Activated CD4-positive, alpha-beta T cell treated with anti-CD3 and anti-CD28 coated beads for 24 hours (primary cell): ENCODE data around the gene PPP1R12A.

ENCODE experiments used
- DNase-seq, 2 donors: peaks; one replicate each; pipeline ENCODE4 v3.0.0-alpha.2; 2020; ENCODE audit warnings: low read depth in 2 of 2

The PPP1R12A gene

GRCh38 chr12:79769189-79769859 is 165.6 kb downstream of the PPP1R12A start:
- no peak for DNase-seq

DNA sequence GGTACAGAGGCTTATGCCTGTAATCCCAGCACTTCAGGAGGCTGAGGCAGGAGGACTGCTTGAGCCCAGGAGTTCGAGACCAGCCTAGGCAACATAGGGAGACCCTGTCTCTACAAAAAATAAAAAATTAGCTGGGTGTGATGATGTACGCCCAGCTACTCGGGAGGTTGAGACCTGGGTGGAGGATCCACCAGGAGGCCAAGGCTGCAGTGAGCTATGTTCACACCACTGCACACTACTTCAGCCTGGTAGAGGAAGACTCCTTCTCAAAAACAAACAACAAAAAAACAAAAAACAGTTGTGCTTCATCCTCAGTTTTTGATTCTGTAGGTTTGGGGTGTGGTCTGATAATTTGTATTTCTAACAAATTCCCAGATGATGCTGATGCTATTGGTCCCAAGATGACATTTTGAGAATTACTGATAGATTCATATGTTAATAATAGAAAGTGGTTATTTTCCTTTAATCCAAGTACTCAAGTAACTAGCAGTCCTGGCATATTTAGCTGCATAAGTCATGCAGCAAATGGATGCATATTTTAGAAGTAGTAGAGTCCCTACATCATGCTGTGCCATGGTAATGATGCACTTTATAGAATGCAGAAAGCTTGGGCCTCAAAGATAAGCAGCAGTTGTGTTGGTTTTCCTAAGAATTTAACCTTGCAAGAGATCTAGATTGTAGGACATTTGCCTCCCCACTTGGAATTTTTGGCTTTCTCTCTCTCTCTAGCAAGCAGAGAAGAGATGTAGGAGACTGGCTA is 168.0 kb downstream of the PPP1R12A start:
- no peak for DNase-seq

GRCh38 chr12:79765157-79765556 is 169.7 kb downstream of the PPP1R12A start:
- no peak for DNase-seq

GRCh38 chr12:79764641-79765040 is 170.3 kb downstream of the PPP1R12A start:
- no peak for DNase-seq

GRCh38 chr12:79763766-79764452 is 171.0 kb downstream of the PPP1R12A start:
- DNase-seq, result no peak

- no peak for DNase-seq
Measured at GRCh38 chr12:79761341-79761740, 173.6 kb downstream of the PPP1R12A start.

GRCh38 chr12:79747274-79747673 is 187.6 kb downstream of the PPP1R12A start:
- DNase-seq, result no peak

DNA sequence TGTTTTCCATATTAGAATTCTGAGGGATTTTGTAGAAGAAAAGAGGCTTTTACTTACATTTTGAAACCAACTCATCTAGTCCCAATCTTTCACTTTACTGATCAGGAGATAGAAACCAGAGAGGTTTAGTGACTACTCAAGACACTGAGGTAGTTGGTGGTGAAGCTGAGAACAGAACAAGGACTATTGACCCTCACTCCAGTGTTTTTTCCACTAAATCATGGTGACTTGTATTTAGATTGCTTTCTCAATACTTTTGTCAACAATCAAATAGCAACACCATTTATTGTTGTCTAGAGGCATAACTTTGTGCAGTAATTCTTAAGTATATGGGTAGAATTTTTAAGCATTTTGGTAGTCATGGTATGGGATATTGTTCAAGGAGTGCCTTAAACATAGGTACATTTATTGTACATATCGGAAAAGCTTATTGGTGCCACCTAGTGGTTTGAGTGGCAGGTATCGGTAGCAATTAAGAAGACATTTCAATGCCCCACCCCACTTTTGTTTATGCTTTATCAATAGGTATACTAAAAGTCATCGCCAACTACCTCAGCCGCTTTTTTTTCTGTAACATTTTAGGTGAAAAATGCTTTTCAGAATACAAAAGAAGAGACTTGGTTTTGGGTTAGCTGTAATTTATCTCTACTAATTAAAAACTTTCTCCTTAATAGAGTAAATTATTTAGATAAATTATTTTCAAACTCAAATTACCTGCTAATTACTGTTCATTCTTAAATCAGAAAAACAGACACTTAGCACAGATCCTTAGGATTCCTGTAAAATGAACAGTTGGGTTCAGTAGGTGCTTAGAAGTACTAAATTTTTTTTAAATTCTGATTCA is 196.8 kb downstream of the PPP1R12A start:
- DNase-seq, result peak in 1 of 2 donors; percentile 5

DNA sequence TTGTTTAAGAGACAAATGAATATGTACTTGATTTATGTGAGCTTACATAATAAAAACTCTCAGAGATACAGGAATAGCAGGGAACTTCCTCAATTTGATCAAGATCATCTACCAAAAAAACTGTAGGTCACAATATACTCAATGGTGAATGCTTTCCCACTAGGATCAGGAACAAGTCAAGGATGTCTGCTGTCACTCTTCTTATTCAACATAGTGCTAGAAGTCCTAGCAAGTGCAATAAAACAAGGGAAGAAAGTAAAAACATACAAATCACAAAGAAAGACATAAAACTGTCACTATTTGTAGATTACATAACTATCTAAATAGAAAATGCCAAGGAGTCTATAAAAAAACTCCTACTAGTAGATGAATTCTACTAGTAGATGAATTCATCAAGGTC is 202.3 kb downstream of the PPP1R12A start:
- no peak for DNase-seq

DNA sequence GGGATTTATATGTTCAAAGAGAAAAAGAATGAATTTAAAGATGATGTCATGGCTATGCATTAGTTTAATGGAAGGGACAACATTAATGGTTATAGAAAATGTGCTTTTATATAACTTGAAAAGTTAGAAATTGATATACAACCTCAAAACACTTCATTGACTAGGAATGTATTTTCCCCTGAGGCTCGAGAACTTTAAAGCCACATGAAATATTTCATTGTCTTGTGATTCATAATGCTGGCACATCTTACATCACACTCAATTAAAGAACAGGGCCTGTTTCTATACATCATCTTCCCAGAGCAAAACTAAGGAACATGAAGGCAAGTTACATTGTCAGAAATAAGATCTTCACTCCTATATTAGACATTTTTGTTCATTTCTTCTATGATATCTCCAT is 208.9 kb downstream of the PPP1R12A start:
- DNase-seq, result no peak
